Fibroblast of villous mesenchyme (primary cell): ENCODE data around the gene CELSR1. TPM values are rescaled to one million over a fixed set of nuclear protein-coding genes. Genes with fewer than 3 reads are reported as not detected.

Source experiments
- DNase-seq: peaks from one replicate; pipeline ENCODE4 v3.0.0-alpha.2; 2010; ENCODE audit warnings: low read depth
- H3K4me3 ChIP-seq: 2 replicates; pipeline ENCODE4 v1.5.1; 2011; ENCODE audit warnings: low read depth, mild to moderate bottlenecking, low read length
- CTCF ChIP-seq: IDR thresholded peaks from 2 replicates; pipeline ENCODE4 v1.5.1; 2012; ENCODE audit warnings: low read depth, mild to moderate bottlenecking, low read length; ENCODE audit not compliant: insufficient read depth
- total RNA-seq: library from RNA; depleted of rRNA; stranded (reverse); fragments of >200 nt; gene quantifications from 2 replicates; pipeline ENCODE4 v1.2.3, GENCODE V29; 2012

The CELSR1 gene
- total RNA-seq, 1 donor: 1.7 TPM

- no peak overlapping the region for H3K4me3 ChIP-seq
- no peak for DNase-seq
Measured at GRCh38 chr22:46414704-46415103, 122.7 kb downstream of the CELSR1 start.

GRCh38 chr22:46413725-46414379, 123.6 kb downstream of the CELSR1 start:
- H3K4me3 ChIP-seq: no peak overlapping the region
- no peak for DNase-seq
- TF ChIP-seq CTCF: no peak

More at GRCh38 chr22:46414704-46415103, 122.7 kb downstream of the CELSR1 start:
- no peak for TF ChIP-seq CTCF

GRCh38 chr22:46411347-46411746, 126.1 kb downstream of the CELSR1 start:
- DNase-seq: no peak
- H3K4me3 ChIP-seq: no peak overlapping the region
- no peak for TF ChIP-seq CTCF

- H3K4me3 ChIP-seq: no peak overlapping the region
- DNase-seq: no peak
- TF ChIP-seq CTCF: no peak
Measured at GRCh38 chr22:46410291-46410808, 127.1 kb downstream of the CELSR1 start.

- DNase-seq: no peak
- no peak overlapping the region for H3K4me3 ChIP-seq
- no peak for TF ChIP-seq CTCF
Measured at GRCh38 chr22:46409631-46410210, 127.7 kb downstream of the CELSR1 start.

GRCh38 chr22:46408568-46409506, 128.6 kb downstream of the CELSR1 start:
- no peak for TF ChIP-seq CTCF
- no peak overlapping the region for H3K4me3 ChIP-seq
- DNase-seq: no peak
